Fibroblast of lung (primary cell): ENCODE results near the gene YWHAQ. TPM values are rescaled to one million over a fixed set of nuclear protein-coding genes. Genes with fewer than 3 reads are reported as not detected.

Experiments
- DNase-seq, 2 donors: peaks; one replicate each; pipeline versions ENCODE4 v3.0.0 to v3.0.0-alpha.2; 2010; ENCODE audit warnings: low read depth in 2 of 2
- H2AFZ ChIP-seq: 2 replicates; pipeline ENCODE4 v1.5.1; 2012; ENCODE audit warnings: low read length, control low read depth, inconsistent platforms
- H3K27ac ChIP-seq: 2 replicates; pipeline ENCODE4 v1.5.1; 2011; ENCODE audit warnings: low read length, control low read depth; ENCODE audit not compliant: insufficient read depth
- H3K27me3 ChIP-seq: 2 replicates; pipeline ENCODE4 v1.5.1; 2011; ENCODE audit warnings: mild to moderate bottlenecking, low read length; ENCODE audit not compliant: control insufficient read depth, insufficient read depth
- H3K36me3 ChIP-seq: 2 replicates; pipeline ENCODE4 v1.5.1; 2011; ENCODE audit warnings: low read length; ENCODE audit not compliant: control insufficient read depth, insufficient read depth
- H3K4me1 ChIP-seq: 2 replicates; pipeline ENCODE4 v1.5.1; 2011; ENCODE audit warnings: low read length; ENCODE audit not compliant: control insufficient read depth, insufficient read depth; ENCODE audit errors: extremely low read depth
- H3K4me2 ChIP-seq: 2 replicates; pipeline ENCODE4 v1.5.1; 2011; ENCODE audit warnings: low read length, control low read depth; ENCODE audit not compliant: insufficient read depth; ENCODE audit errors: extremely low read depth
- H3K4me3 ChIP-seq, 4 experiments: fragments of 200-600 bp in 1 of 4; sonication (generic) in 1 of 4; replicated peaks in 1 of 4; 2 replicates each; pipeline ENCODE4 v1.5.1; 2011 to 2016; ENCODE audit warnings: low read length in 4 of 4, low read depth in 3 of 4, mild to moderate bottlenecking in 3 of 4, control low read depth in 2 of 4, inconsistent platforms in 1 of 4, mixed read lengths in 1 of 4; ENCODE audit not compliant: insufficient read depth in 1 of 4; ENCODE audit errors: control extremely low read depth in 1 of 4
- H3K79me2 ChIP-seq: 2 replicates; pipeline ENCODE4 v1.5.1; 2012; ENCODE audit warnings: mild to moderate bottlenecking, low read length, inconsistent platforms; ENCODE audit not compliant: control insufficient read depth, insufficient read depth
- H3K9ac ChIP-seq: 2 replicates; pipeline ENCODE4 v1.5.1; 2011; ENCODE audit warnings: mild to moderate bottlenecking, low read length, control low read depth; ENCODE audit not compliant: insufficient read depth
- H3K9me3 ChIP-seq: 2 replicates; pipeline ENCODE4 v1.5.1; 2012; ENCODE audit warnings: low read depth, low read length; ENCODE audit not compliant: control insufficient read depth, insufficient read depth
- H4K20me1 ChIP-seq: 2 replicates; pipeline ENCODE4 v1.5.1; 2011; ENCODE audit warnings: low read length; ENCODE audit not compliant: control insufficient read depth, insufficient read depth; ENCODE audit errors: extremely low read depth
- CTCF ChIP-seq, 2 donors: IDR thresholded peaks in 1 of 2; conservative IDR thresholded peaks in 1 of 2; 1 replicate in 1 of 2; 2 replicates in 1 of 2; pipeline ENCODE4 v1.5.1; 2011 to 2012; ENCODE audit warnings: low read length in 2 of 2, control low read depth in 1 of 2, inconsistent platforms in 1 of 2, low read depth in 1 of 2, mild to moderate bottlenecking in 1 of 2
- EZH2 ChIP-seq: IDR thresholded peaks from 2 replicates; pipeline ENCODE4 v1.5.1; 2012; ENCODE audit warnings: low read length, control low read depth, mild to moderate bottlenecking; ENCODE audit errors: missing control alignments
- polyA plus RNA-seq, 2 donors: library from polyadenylated mRNA; depleted of rRNA in 1 of 2; stranded (reverse) in 1 of 2; unstranded in 1 of 2; fragments of >200 nt; gene quantifications; 2 replicates each; pipeline ENCODE4 v1.2.1, GENCODE V29; 2011 to 2012; ENCODE audit warnings: missing spikeins in 1 of 2
- total RNA-seq: library from RNA; depleted of rRNA; stranded (reverse); fragments of >200 nt; gene quantifications from 2 replicates; pipeline ENCODE4 v1.2.1, GENCODE V29; 2014

Gene YWHAQ
- total and polyA plus RNA-seq, 2 donors (not counting 1 experiment from before 2014, with no cell fraction given), result 323 to 510 TPM

- H3K4me3 ChIP-seq, result peak overlapping the region; percentile 83 to 96 (median 92)
- H3K27me3 ChIP-seq, result no peaks in the 10 kb centered on the region
- H4K20me1 ChIP-seq, result peaks cover 2% of the 10 kb centered on the region
- peak overlapping the region; percentile 98 for H3K4me2 ChIP-seq
- H3K27ac ChIP-seq, result peak overlapping the region; percentile 92
- TF ChIP-seq EZH2 (no peak), CTCF (conservative IDR thresholded peaks at IDR 0.05 in 1 of 2, IDR thresholded peaks at IDR 0.05 in 1 of 2; ENCODE audit: low read depth in 1 of 2, low read length in 2 of 2) (no peak)
- peaks cover 22% of the 10 kb centered on the region for H3K4me1 ChIP-seq
- H2AFZ ChIP-seq, result peak overlapping the region; percentile 64
- no peaks in the 10 kb centered on the region for H3K36me3 ChIP-seq
- H3K9ac ChIP-seq, result peak overlapping the region; percentile 98
- no peaks in the 10 kb centered on the region for H3K9me3 ChIP-seq
- peaks cover 40% of the 10 kb centered on the region for H3K79me2 ChIP-seq
- peak; percentile 33 to 54 for DNase-seq
These were observed 74.6 kb downstream of the YWHAQ start for GRCh38 chr2:9556121-9556743.

- H3K9ac ChIP-seq, result peak within 1 kb of the TSS; percentile 98
- no peak for TF ChIP-seq EZH2
- TF ChIP-seq CTCF (conservative IDR thresholded peaks at IDR 0.05 in 1 of 2, IDR thresholded peaks at IDR 0.05 in 1 of 2; ENCODE audit: low read depth in 1 of 2, low read length in 2 of 2), result peak; percentile 4 to 38
- no peaks in the 10 kb centered on the region for H3K27me3 ChIP-seq
- no peaks in the 10 kb centered on the region for H3K9me3 ChIP-seq
- peak within 1 kb of the TSS; percentile 64 for H2AFZ ChIP-seq
- H3K27ac ChIP-seq, result peak within 1 kb of the TSS; percentile 92
- peaks cover 22% of the 10 kb centered on the region for H3K4me1 ChIP-seq
- peak within 1 kb of the TSS; percentile 83 to 96 (median 92) for H3K4me3 ChIP-seq
- H4K20me1 ChIP-seq, result peaks cover 2% of the 10 kb centered on the region
- H3K79me2 ChIP-seq, result peaks cover 46% of the 10 kb centered on the region
- H3K36me3 ChIP-seq, result no peaks in the 10 kb centered on the region
- peak within 1 kb of the TSS; percentile 99 for H3K4me2 ChIP-seq
- DNase-seq, result peak; percentile 96 to 97
These were observed 75.3 kb downstream of the YWHAQ start, which contains the start of gene ADAM17 for GRCh38 chr2:9555297-9556120. Gene ADAM17, minus strand, starts transcription at chr2:9555830. Its CDS starts 225 bp downstream, at chr2:9555605.

GRCh38 chr2:9554921-9555296 lies 75.9 kb downstream of the YWHAQ start:
- Histone ChIP-seq H4K20me1 (peaks cover 2% of the 10 kb centered on the region), H3K9ac (peak overlapping the region; percentile 98), H3K79me2 (peaks cover 52% of the 10 kb centered on the region), H3K4me2 (peak overlapping the region; percentile 99), H3K27ac (peak overlapping the region; percentile 92), H3K36me3 (no peaks in the 10 kb centered on the region), H3K4me3 (peak overlapping the region; percentile 61 to 94 (median 90)), H3K9me3 (no peaks in the 10 kb centered on the region), H2AFZ (peak overlapping the region; percentile 36), H3K27me3 (no peaks in the 10 kb centered on the region), H3K4me1 (peaks cover 22% of the 10 kb centered on the region)
- peak; percentile 86 to 92 for DNase-seq
- TF ChIP-seq EZH2, result no peak
- TF ChIP-seq CTCF (conservative IDR thresholded peaks at IDR 0.05 in 1 of 2, IDR thresholded peaks at IDR 0.05 in 1 of 2; ENCODE audit: low read depth in 1 of 2, low read length in 2 of 2), result no peak
